Measurements from ENCODE around the gene RPS5.
"Not testable (repeated sequence)": the region's sequence is repeated elsewhere in the genome, so short reads cannot be mapped to it uniquely, and the experiment has no call there.

RPS5 gene

GRCh38 chr19:58407658-58408151 lies 20.6 kb downstream of the RPS5 start:
- no peak for DNase-seq

- DNase-seq: peak; percentile 95
Measured at GRCh38 chr19:58408152-58409009, 21.3 kb downstream of the RPS5 start, which contains the start of gene ZNF584. TSS of gene ZNF584 (plus strand) at chr19:58408649. CDS start at chr19:58409148, 499 bp downstream.

GRCh38 chr19:58409010-58409790 lies 22.1 kb downstream of the RPS5 start:
- DNase-seq: no peak

GRCh38 chr19:58416604-58417003 lies 29.5 kb downstream of the RPS5 start:
- DNase-seq: no peak

- no peak for DNase-seq
Measured at GRCh38 chr19:58417071-58417470, 30.0 kb downstream of the RPS5 start.

GRCh38 chr19:58428617-58429016 lies 41.5 kb downstream of the RPS5 start:
- DNase-seq: no peak

- DNase-seq: no peak
Measured at GRCh38 chr19:58429745-58430144, 42.7 kb downstream of the RPS5 start.

GRCh38 chr19:58434217-58434616 lies 47.1 kb downstream of the RPS5 start:
- no peak for DNase-seq

- DNase-seq: peak; percentile 99
Measured at GRCh38 chr19:58439576-58440554, 52.8 kb downstream of the RPS5 start, which contains the start of gene ZNF132. TSS of gene ZNF132 (minus strand) at chr19:58440153. CDS start at chr19:58439821, 332 bp downstream.

- no peak for DNase-seq
Measured at GRCh38 chr19:58440556-58440955, 53.5 kb downstream of the RPS5 start.

- not testable (repeated sequence) for DNase-seq
Measured at GRCh38 chr19:58442986-58443385, 55.9 kb downstream of the RPS5 start.
